Spleen (tissue), 11 donors: Measurements from ENCODE around the gene COL5A2. TPM values are rescaled to one million over a fixed set of nuclear protein-coding genes. Genes with fewer than 3 reads are reported as not detected.

Source experiments
- DNase-seq: peaks from one replicate; pipeline ENCODE4 v3.0.0-alpha.2; 2020
- H3K27ac ChIP-seq, 8 donors: fragments of 200-600 bp; sonication (generic) in 7 of 8; 1 replicate in 4 of 8; 2 replicates in 4 of 8; pipeline versions ENCODE4 v1.5.0 to v1.8.0; 2016 to 2021; ENCODE audit warnings: inconsistent platforms in 4 of 8, mild to moderate bottlenecking in 4 of 8, moderate library complexity in 1 of 8
- H3K27me3 ChIP-seq, 7 donors: fragments of 200-600 bp; sonication (generic) in 6 of 7; replicated peaks in 1 of 7; 1 replicate in 4 of 7; 2 replicates in 3 of 7; pipeline versions ENCODE4 v1.5.0 to v1.8.0; 2016 to 2021; ENCODE audit warnings: inconsistent platforms in 3 of 7, mild to moderate bottlenecking in 1 of 7
- H3K36me3 ChIP-seq, 6 donors: fragments of 200-600 bp; sonication (generic) in 5 of 6; 1 replicate in 4 of 6; 2 replicates in 2 of 6; pipeline versions ENCODE4 v1.5.0 to v1.8.0; 2016 to 2021; ENCODE audit warnings: inconsistent platforms in 2 of 6
- H3K4me1 ChIP-seq, 6 donors: fragments of 200-600 bp; sonication (generic) in 5 of 6; 1 replicate in 3 of 6; 2 replicates in 3 of 6; pipeline versions ENCODE4 v1.5.0 to v1.8.0; 2016 to 2021; ENCODE audit warnings: inconsistent platforms in 3 of 6
- H3K4me3 ChIP-seq, 8 donors: fragments of 200-600 bp; sonication (generic) in 7 of 8; 1 replicate in 4 of 8; 2 replicates in 4 of 8; pipeline versions ENCODE4 v1.5.0 to v1.8.0; 2016 to 2021; ENCODE audit warnings: inconsistent platforms in 4 of 8, mild to moderate bottlenecking in 4 of 8, moderate library complexity in 2 of 8
- H3K9me3 ChIP-seq, 8 donors: fragments of 200-600 bp; sonication (generic) in 7 of 8; 1 replicate in 4 of 8; 2 replicates in 4 of 8; pipeline versions ENCODE4 v1.5.0 to v1.8.0; 2016 to 2021; ENCODE audit warnings: inconsistent platforms in 4 of 8
- CTCF ChIP-seq, 11 experiments: fragments of 200-600 bp in 7 of 11; fragments of 450-650 bp in 4 of 11; sonication (generic) in 4 of 11; IDR thresholded peaks in 8 of 11; conservative IDR thresholded peaks in 3 of 11; 1 replicate in 7 of 11; 2 replicates in 4 of 11; pipeline versions ENCODE4 v1.4.0 to v1.8.0; 2016 to 2021; ENCODE audit warnings: antibody characterized with exemption in 11 of 11, inconsistent platforms in 4 of 11, mild to moderate bottlenecking in 1 of 11
- POLR2A ChIP-seq, 3 donors: fragments of 450-650 bp; IDR thresholded peaks; one replicate each; pipeline ENCODE4 v1.5.1; 2017; ENCODE audit warnings: antibody characterized with exemption in 3 of 3, mild to moderate bottlenecking in 1 of 3
- POLR2AphosphoS5 ChIP-seq, 3 donors: sonication (generic); formaldehyde crosslinking; IDR thresholded peaks; one replicate each; pipeline ENCODE4 v1.5.1; 2017; ENCODE audit warnings: antibody characterized with exemption in 3 of 3
- WGBS, 5 donors: extraction: QIAGEN DNeasy Blood & Tissue Kit in 3 of 5; methylation state at CpG; one replicate each; pipeline versions ENCODE4 v1.1.5 to v1.1.7; 2013 to 2018; 5-methylcytosine and 5-hydroxymethylcytosine counted together
- intact Hi-C: fragments of 100-400 bp; cut with DNase I; formaldehyde crosslinking; loops from one replicate; pipeline ENCODE4 v1.15.0; 2023; ENCODE audit warnings: low total_unique reads
- polyA plus RNA-seq, 3 donors: library from polyadenylated mRNA; stranded (reverse); fragments of 200-250 nt; gene quantifications; one replicate each; pipeline ENCODE4 v1.2.1, GENCODE V29; 2013
- total RNA-seq, 7 donors: library from RNA; depleted of rRNA in 3 of 7; stranded (reverse); fragments of >200 nt in 3 of 7; fragmentation: NEBNext Ultra II Directional in 4 of 7; extraction: Animal tissue kit (Norgen Biotek cat#: 25700) in 4 of 7; gene quantifications; one replicate each; pipeline versions ENCODE4 v1.1.0 to v1.2.1, GENCODE V29; 2016 to 2021
- donor health status: healthy with polysubstance abuse.
- donor health status: DM: no; HTN: no; CAD: no; lungs with moderate emphysema.
- donor health status: DM: no; HTN: no; CAD: no.
- donor health status: Bipolar disorder and iron deficiency.
- donor health status: healthy.
- donor health status: DM: no; HTN: no; CAD: no.
- donor health status: DM: yes; HTN: yes; CAD: no.

Gene COL5A2
- total and polyA plus RNA-seq, 10 donors = 3.4 to 35.7 (median 16.3) TPM

GRCh38 chr2:189138800-189139199 is 40.8 kb downstream of the COL5A2 start:
- DNase-seq = no peak
- intact Hi-C loops = no loop called here
- no peak overlapping the region for H3K4me3 ChIP-seq
- TF ChIP-seq CTCF (IDR thresholded peaks at IDR 0.05 in 8 of 11, conservative IDR thresholded peaks at IDR 0.05 in 3 of 11) = no peak
- TF ChIP-seq POLR2AphosphoS5 (IDR thresholded peaks at IDR 0.05) = no peak
- TF ChIP-seq POLR2A (IDR thresholded peaks at IDR 0.05) = no peak
- H3K36me3 ChIP-seq = no peaks in the 10 kb centered on the region
- no peaks in the 10 kb centered on the region for H3K4me1 ChIP-seq
- H3K27me3 ChIP-seq = no peaks in the 10 kb centered on the region
- WGBS, 5 donors = 91 to 96% (median 94%) methylated on average over 5 of the region's 5 CpGs
- H3K27ac ChIP-seq = no peak overlapping the region
- H3K9me3 ChIP-seq = no peaks in the 10 kb centered on the region

GRCh38 chr2:189137519-189137918 is 42.0 kb downstream of the COL5A2 start:
- no peaks in the 10 kb centered on the region for H3K36me3 ChIP-seq
- no peak overlapping the region for H3K4me3 ChIP-seq
- TF ChIP-seq CTCF (IDR thresholded peaks at IDR 0.05 in 8 of 11, conservative IDR thresholded peaks at IDR 0.05 in 3 of 11) (no peak), POLR2AphosphoS5 (IDR thresholded peaks at IDR 0.05) (no peak), POLR2A (IDR thresholded peaks at IDR 0.05) (no peak)
- H3K27ac ChIP-seq = no peak overlapping the region
- 90 to 100% (median 95%) methylated on average over 1 of the region's 1 CpG for WGBS, 5 donors
- DNase-seq = no peak
- no peaks in the 10 kb centered on the region for H3K4me1 ChIP-seq
- intact Hi-C loops = no loop called here
- no peaks in the 10 kb centered on the region for H3K27me3 ChIP-seq
- no peaks in the 10 kb centered on the region for H3K9me3 ChIP-seq

- H3K9me3 ChIP-seq = no peaks in the 10 kb centered on the region
- intact Hi-C loops = no loop called here
- TF ChIP-seq POLR2A (IDR thresholded peaks at IDR 0.05) (no peak), CTCF (IDR thresholded peaks at IDR 0.05 in 8 of 11, conservative IDR thresholded peaks at IDR 0.05 in 3 of 11) (no peak), POLR2AphosphoS5 (IDR thresholded peaks at IDR 0.05) (no peak)
- H3K4me3 ChIP-seq = no peak overlapping the region
- no peak for DNase-seq
- H3K36me3 ChIP-seq = no peaks in the 10 kb centered on the region
- no peaks in the 10 kb centered on the region for H3K27me3 ChIP-seq
- no peaks in the 10 kb centered on the region for H3K4me1 ChIP-seq
- 47 to 98% (median 50%) methylated on average over 4 of the region's 4 CpGs for WGBS, 5 donors
- no peak overlapping the region for H3K27ac ChIP-seq
Observed at GRCh38 chr2:189134485-189134884, 45.1 kb downstream of the COL5A2 start.

- WGBS, 5 donors = 40 to 60% (median 46%) methylated on average over 3 of the region's 3 CpGs
- Histone ChIP-seq H3K27ac (no peak overlapping the region), H3K4me3 (no peak overlapping the region), H3K9me3 (no peaks in the 10 kb centered on the region), H3K4me1 (no peaks in the 10 kb centered on the region), H3K36me3 (no peaks in the 10 kb centered on the region), H3K27me3 (no peaks in the 10 kb centered on the region)
- TF ChIP-seq POLR2AphosphoS5 (IDR thresholded peaks at IDR 0.05) (no peak), POLR2A (IDR thresholded peaks at IDR 0.05) (no peak), CTCF (IDR thresholded peaks at IDR 0.05 in 8 of 11, conservative IDR thresholded peaks at IDR 0.05 in 3 of 11) (no peak)
- no peak for DNase-seq
- intact Hi-C loops = no loop called here
Observed at GRCh38 chr2:189131991-189132390, 47.6 kb downstream of the COL5A2 start.
